SJCRH30 (cell line): ENCODE data around the gene TEN1. TPM values are rescaled to one million over a fixed set of nuclear protein-coding genes. Genes with fewer than 3 reads are reported as not detected.
"Not testable (repeated sequence)": the region's sequence is repeated elsewhere in the genome, so short reads cannot be mapped to it uniquely, and the experiment has no call there.

Experiments
- DNase-seq, 2 experiments: peaks; one replicate each; pipeline ENCODE4 v3.0.0-alpha.2; 2015 to 2020
- H3K27ac ChIP-seq: fragments of 250-450 bp; sonication (Bioruptor Pico); 2 replicates; pipeline ENCODE4 v1.5.1; 2020; ENCODE audit warnings: mild to moderate bottlenecking, moderate library complexity
- H3K27me3 ChIP-seq: fragments of 250-450 bp; sonication (Bioruptor Pico); 2 replicates; pipeline ENCODE4 v1.5.1; 2020; ENCODE audit warnings: mild to moderate bottlenecking, moderate library complexity
- H3K36me3 ChIP-seq: fragments of 250-450 bp; sonication (Bioruptor Pico); 2 replicates; pipeline ENCODE4 v1.5.1; 2020; ENCODE audit warnings: mild to moderate bottlenecking, moderate library complexity
- H3K4me1 ChIP-seq: fragments of 250-450 bp; sonication (Bioruptor Pico); 2 replicates; pipeline ENCODE4 v1.5.1; 2020; ENCODE audit warnings: mild to moderate bottlenecking, moderate library complexity
- H3K4me3 ChIP-seq: fragments of 250-450 bp; sonication (Bioruptor Pico); 2 replicates; pipeline ENCODE4 v1.5.1; 2020; ENCODE audit warnings: mild to moderate bottlenecking, moderate library complexity
- H3K9me3 ChIP-seq: fragments of 250-450 bp; sonication (Bioruptor Pico); replicated peaks from 2 replicates; pipeline ENCODE4 v1.5.1; 2020; ENCODE audit warnings: mild to moderate bottlenecking, moderate library complexity
- total RNA-seq: library from RNA; depleted of rRNA; stranded (reverse); fragments of >200 nt; shearing (Covaris generic); gene quantifications from 2 replicates; pipeline ENCODE4 v1.2.3, GENCODE V29; 2014

The TEN1 gene
- total RNA-seq, 1 experiment from 2014 or later: 11.8 TPM

GRCh38 chr17:75959839-75960511, 19.1 kb upstream of the TEN1 start:
- Histone ChIP-seq H3K4me1 (no peaks in the 10 kb centered on the region), H3K27ac (no peak overlapping the region), H3K4me3 (no peak overlapping the region), H3K27me3 (no peaks in the 10 kb centered on the region), H3K9me3 (no peaks in the 10 kb centered on the region), H3K36me3 (peaks cover 21% of the 10 kb centered on the region)
- DNase-seq: no peak

- H3K27ac ChIP-seq: no peak overlapping the region
- H3K36me3 ChIP-seq: peaks cover 10% of the 10 kb centered on the region; the same call in 1 of the 2 replicates
- H3K27me3 ChIP-seq: no peaks in the 10 kb centered on the region
- no peak overlapping the region for H3K4me3 ChIP-seq
- no peaks in the 10 kb centered on the region for H3K4me1 ChIP-seq
- no peaks in the 10 kb centered on the region for H3K9me3 ChIP-seq
- no peak for DNase-seq
Measured at GRCh38 chr17:75965468-75965867, 13.6 kb upstream of the TEN1 start.

- H3K27ac ChIP-seq, H3K4me1 ChIP-seq, H3K27me3 ChIP-seq, DNase-seq, H3K4me3 ChIP-seq, H3K9me3 ChIP-seq: not testable (repeated sequence)
- H3K36me3 ChIP-seq: peaks cover 12% of the 10 kb centered on the region; the same call in 1 of the 2 replicates
Measured at GRCh38 chr17:75969044-75969443, 10.0 kb upstream of the TEN1 start.

GRCh38 chr17:75970011-75970523, 9.0 kb upstream of the TEN1 start:
- peaks cover 12% of the 10 kb centered on the region; the same call in 1 of the 2 replicates for H3K36me3 ChIP-seq
- no peak overlapping the region for H3K27ac ChIP-seq
- no peak for DNase-seq
- no peaks in the 10 kb centered on the region for H3K4me1 ChIP-seq
- no peaks in the 10 kb centered on the region for H3K9me3 ChIP-seq
- no peak overlapping the region for H3K4me3 ChIP-seq
- no peaks in the 10 kb centered on the region for H3K27me3 ChIP-seq

- no peak for DNase-seq
- Histone ChIP-seq H3K4me1 (no peaks in the 10 kb centered on the region), H3K4me3 (no peak overlapping the region), H3K27ac (no peak overlapping the region), H3K27me3 (no peaks in the 10 kb centered on the region), H3K9me3 (no peaks in the 10 kb centered on the region), H3K36me3 (peaks cover 12% of the 10 kb centered on the region; the same call in 1 of the 2 replicates)
Measured at GRCh38 chr17:75970626-75971025, 8.4 kb upstream of the TEN1 start.

- not testable (repeated sequence) for H3K36me3 ChIP-seq, H3K27ac ChIP-seq, H3K4me3 ChIP-seq, H3K9me3 ChIP-seq, H3K4me1 ChIP-seq, DNase-seq, H3K27me3 ChIP-seq
Measured at GRCh38 chr17:75975187-75975586, 3.9 kb upstream of the TEN1 start.

- Histone ChIP-seq H3K4me1 (peaks cover 3% of the 10 kb centered on the region), H3K9me3 (no peaks in the 10 kb centered on the region), H3K36me3 (peaks cover 2% of the 10 kb centered on the region; the same call in 1 of the 2 replicates), H3K27me3 (no peaks in the 10 kb centered on the region), H3K4me3 (no peak overlapping the region), H3K27ac (no peak overlapping the region)
- DNase-seq: no peak
Measured at GRCh38 chr17:75975757-75976174, 3.3 kb upstream of the TEN1 start.

GRCh38 chr17:75976175-75976848, 2.7 kb upstream of the TEN1 start:
- no peak overlapping the region for H3K27ac ChIP-seq
- DNase-seq: no peak
- no peak overlapping the region for H3K4me3 ChIP-seq
- H3K36me3 ChIP-seq: peaks cover 1% of the 10 kb centered on the region; the same call in 1 of the 2 replicates
- no peaks in the 10 kb centered on the region for H3K27me3 ChIP-seq
- no peaks in the 10 kb centered on the region for H3K9me3 ChIP-seq
- peaks cover 3% of the 10 kb centered on the region for H3K4me1 ChIP-seq

- H3K27me3 ChIP-seq: no peaks in the 10 kb centered on the region
- H3K4me1 ChIP-seq: peaks cover 3% of the 10 kb centered on the region
- no peak for DNase-seq
- H3K36me3 ChIP-seq: no peaks in the 10 kb centered on the region
- peak overlapping the region; percentile 85 for H3K4me3 ChIP-seq
- no peaks in the 10 kb centered on the region for H3K9me3 ChIP-seq
- H3K27ac ChIP-seq: peak overlapping the region; percentile 95
Measured at GRCh38 chr17:75979705-75980187, 706 bp downstream of the TEN1 start.

GRCh38 chr17:75980188-75981018, 1.4 kb downstream of the TEN1 start:
- peak overlapping the region; percentile 85 for H3K4me3 ChIP-seq
- H3K4me1 ChIP-seq: peaks cover 3% of the 10 kb centered on the region
- H3K27ac ChIP-seq: peak overlapping the region; percentile 95
- no peak for DNase-seq
- no peaks in the 10 kb centered on the region for H3K27me3 ChIP-seq
- no peaks in the 10 kb centered on the region for H3K36me3 ChIP-seq
- no peaks in the 10 kb centered on the region for H3K9me3 ChIP-seq

- H3K9me3 ChIP-seq: no peaks in the 10 kb centered on the region
- peaks cover 3% of the 10 kb centered on the region for H3K4me1 ChIP-seq
- no peak overlapping the region for H3K27ac ChIP-seq
- DNase-seq: no peak
- H3K27me3 ChIP-seq: no peaks in the 10 kb centered on the region
- H3K4me3 ChIP-seq: no peak overlapping the region
- no peaks in the 10 kb centered on the region for H3K36me3 ChIP-seq
Measured at GRCh38 chr17:75981019-75981615, 2.1 kb downstream of the TEN1 start.

- no peaks in the 10 kb centered on the region for H3K36me3 ChIP-seq
- H3K9me3 ChIP-seq: no peaks in the 10 kb centered on the region
- H3K27me3 ChIP-seq: no peaks in the 10 kb centered on the region
- no peak overlapping the region for H3K4me3 ChIP-seq
- DNase-seq: no peak
- no peaks in the 10 kb centered on the region; the same call in 1 of the 2 replicates for H3K4me1 ChIP-seq
- no peak overlapping the region for H3K27ac ChIP-seq
Measured at GRCh38 chr17:75983501-75984181, 4.6 kb downstream of the TEN1 start.

- H3K9me3 ChIP-seq: no peaks in the 10 kb centered on the region
- no peak overlapping the region for H3K4me3 ChIP-seq
- no peaks in the 10 kb centered on the region for H3K36me3 ChIP-seq
- no peak for DNase-seq
- no peak overlapping the region for H3K27ac ChIP-seq
- H3K4me1 ChIP-seq: no peaks in the 10 kb centered on the region
- H3K27me3 ChIP-seq: no peaks in the 10 kb centered on the region
Measured at GRCh38 chr17:75985986-75986385, 6.9 kb downstream of the TEN1 start.

- no peak overlapping the region for H3K27ac ChIP-seq
- H3K27me3 ChIP-seq: no peaks in the 10 kb centered on the region
- H3K4me1 ChIP-seq: no peaks in the 10 kb centered on the region
- H3K9me3 ChIP-seq: no peaks in the 10 kb centered on the region
- H3K4me3 ChIP-seq: no peak overlapping the region
- no peak for DNase-seq
- H3K36me3 ChIP-seq: no peaks in the 10 kb centered on the region
Measured at GRCh38 chr17:75987041-75987440, 8.0 kb downstream of the TEN1 start.
